GM18498 (cell line): ENCODE results near the gene SRP54.
A peak's percentile ranks its signal among the peaks of the same experiment; 100 is the strongest.
"Not testable (repeated sequence)": the region's sequence is repeated elsewhere in the genome, so short reads cannot be mapped to it uniquely, and the experiment has no call there.

Experiments
- ATAC-seq: cut with Tn5 transposase; IDR thresholded peaks from one replicate; pipeline ENCODE4 v1.9.1; 2021; ENCODE audit warnings: mild to moderate bottlenecking, moderate library complexity; ENCODE audit not compliant: unreplicated experiment

Gene SRP54

GRCh38 chr14:35046048-35046750, 63.4 kb downstream of the SRP54 start, which contains the start of gene FAM177A1:
Gene FAM177A1, plus strand, starts transcription at chr14:35046272. Its CDS starts 192 bp downstream, at chr14:35046464.
- ATAC-seq = peak; percentile 95

GRCh38 chr14:35046751-35047536, 64.2 kb downstream of the SRP54 start:
- ATAC-seq = peak; percentile 29

GRCh38 chr14:35047976-35048513, 65.3 kb downstream of the SRP54 start:
- ATAC-seq = no peak

GRCh38 chr14:35050652-35051051, 67.9 kb downstream of the SRP54 start:
- ATAC-seq = no peak

GRCh38 chr14:35051796-35052195, 69.0 kb downstream of the SRP54 start:
- ATAC-seq = no peak

GRCh38 chr14:35052637-35053036, 69.8 kb downstream of the SRP54 start:
- ATAC-seq = no peak

- ATAC-seq = not testable (repeated sequence)
Measured at GRCh38 chr14:35061113-35061791, 78.5 kb downstream of the SRP54 start.

GRCh38 chr14:35065731-35066130, 82.9 kb downstream of the SRP54 start:
- not testable (repeated sequence) for ATAC-seq

- no peak for ATAC-seq
Measured at GRCh38 chr14:35068238-35069012, 85.6 kb downstream of the SRP54 start.

- ATAC-seq = no peak
Measured at GRCh38 chr14:35072226-35072625, 89.4 kb downstream of the SRP54 start.

- no peak for ATAC-seq
Measured at GRCh38 chr14:35073486-35073885, 90.7 kb downstream of the SRP54 start.

- ATAC-seq = no peak
Measured at GRCh38 chr14:35078082-35078481, 95.3 kb downstream of the SRP54 start.
